Testis (tissue), 3 donors: Measurements from ENCODE around the gene HSFX3. TPM values are rescaled to one million over a fixed set of nuclear protein-coding genes. Genes with fewer than 3 reads are reported as not detected.

Source experiments
- DNase-seq: peaks from one replicate; pipeline ENCODE4 v3.0.0-alpha.2; 2019
- H3K27ac ChIP-seq, 2 donors: fragments of 200-600 bp; sonication (generic); one replicate each; pipeline ENCODE4 v1.5.1; 2019
- H3K27me3 ChIP-seq: fragments of 200-600 bp; sonication (generic); one replicate; pipeline ENCODE4 v1.5.1; 2019
- H3K36me3 ChIP-seq: fragments of 200-600 bp; sonication (generic); one replicate; pipeline ENCODE4 v1.5.1; 2017; ENCODE audit warnings: low read depth; ENCODE audit errors: missing control alignments
- H3K4me1 ChIP-seq: fragments of 200-600 bp; sonication (generic); one replicate; pipeline ENCODE4 v1.5.1; 2019
- H3K4me3 ChIP-seq, 2 donors: fragments of 200-600 bp; sonication (generic); one replicate each; pipeline ENCODE4 v1.5.1; 2017 to 2019
- H3K9me3 ChIP-seq: fragments of 200-600 bp; sonication (generic); one replicate; pipeline ENCODE4 v1.5.1; 2017
- POLR2A ChIP-seq: fragments of 450-650 bp; IDR thresholded peaks from one replicate; pipeline ENCODE4 v1.6.1; 2017; ENCODE audit warnings: antibody characterized with exemption, mild to moderate bottlenecking, moderate library complexity
- WGBS, 2 donors: methylation state at CpG; one replicate each; pipeline ENCODE4 v1.1.5; 2018; 5-methylcytosine and 5-hydroxymethylcytosine counted together
- intact Hi-C: fragments of 100-400 bp; cut with DNase I; formaldehyde crosslinking; loops from one replicate; pipeline ENCODE4 v1.15.1; 2023; ENCODE audit warnings: low total_unique reads
- polyA plus RNA-seq: library from polyadenylated mRNA; stranded (reverse); fragments of 350-450 nt; fragmentation: Illumina TruSeq; extraction: RNeasy Lipid Tissue Mini Kit (QIAGEN cat#74804); gene quantifications from one replicate; pipeline ENCODE4 v1.2.3, GENCODE V29; 2014; ENCODE audit warnings: low read depth, low replicate concordance; ENCODE audit not compliant: insufficient read depth
- total RNA-seq, 2 donors: library from RNA; depleted of rRNA; stranded (reverse); fragments of >200 nt; gene quantifications; one replicate each; pipeline ENCODE4 v1.2.3, GENCODE V29; 2016
- TF ChIP-seq, protein P1 (sequence below), 3 experiments: fragments of 450-650 bp in 2 of 3; fragments of 200-600 bp in 1 of 3; sonication (generic) in 1 of 3; IDR thresholded peaks; one replicate each; pipeline ENCODE4 v1.5.1; 2016 to 2019; ENCODE audit warnings: antibody characterized with exemption in 3 of 3, mild to moderate bottlenecking in 2 of 3, moderate library complexity in 1 of 3

Gene HSFX3
- total and polyA plus RNA-seq, 3 donors from 2014 or later, result 5.6 to 16.6 (median 8.7) TPM

DNA sequence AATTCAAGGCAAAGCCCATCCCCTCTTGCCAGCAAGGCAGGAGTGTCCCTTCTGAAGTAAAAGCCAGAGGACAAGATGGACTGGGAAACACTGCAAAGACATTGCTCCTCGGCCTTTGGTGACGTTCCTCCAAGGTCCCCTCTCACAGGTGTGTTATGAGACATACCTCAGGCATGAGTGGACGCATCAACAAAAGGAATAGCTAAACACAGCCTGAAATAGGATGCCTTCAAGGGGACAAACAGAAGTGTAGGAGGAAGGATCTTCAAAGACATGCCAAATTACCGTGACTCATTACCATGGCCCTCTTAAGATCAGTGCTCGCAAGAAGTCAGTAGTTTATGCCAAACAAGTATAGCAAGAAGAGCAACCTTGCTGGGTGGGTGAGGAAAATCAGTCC lies 38.6 kb downstream of the HSFX3 start:
- no peak for TF ChIP-seq POLR2A
- TF ChIP-seq, protein P1, sequence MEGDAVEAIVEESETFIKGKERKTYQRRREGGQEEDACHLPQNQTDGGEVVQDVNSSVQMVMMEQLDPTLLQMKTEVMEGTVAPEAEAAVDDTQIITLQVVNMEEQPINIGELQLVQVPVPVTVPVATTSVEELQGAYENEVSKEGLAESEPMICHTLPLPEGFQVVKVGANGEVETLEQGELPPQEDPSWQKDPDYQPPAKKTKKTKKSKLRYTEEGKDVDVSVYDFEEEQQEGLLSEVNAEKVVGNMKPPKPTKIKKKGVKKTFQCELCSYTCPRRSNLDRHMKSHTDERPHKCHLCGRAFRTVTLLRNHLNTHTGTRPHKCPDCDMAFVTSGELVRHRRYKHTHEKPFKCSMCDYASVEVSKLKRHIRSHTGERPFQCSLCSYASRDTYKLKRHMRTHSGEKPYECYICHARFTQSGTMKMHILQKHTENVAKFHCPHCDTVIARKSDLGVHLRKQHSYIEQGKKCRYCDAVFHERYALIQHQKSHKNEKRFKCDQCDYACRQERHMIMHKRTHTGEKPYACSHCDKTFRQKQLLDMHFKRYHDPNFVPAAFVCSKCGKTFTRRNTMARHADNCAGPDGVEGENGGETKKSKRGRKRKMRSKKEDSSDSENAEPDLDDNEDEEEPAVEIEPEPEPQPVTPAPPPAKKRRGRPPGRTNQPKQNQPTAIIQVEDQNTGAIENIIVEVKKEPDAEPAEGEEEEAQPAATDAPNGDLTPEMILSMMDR (IDR thresholded peaks at IDR 0.05), result no peak
- Histone ChIP-seq H3K4me1 (no peaks in the 10 kb centered on the region), H3K27me3 (no peaks in the 10 kb centered on the region), H3K9me3 (no peaks in the 10 kb centered on the region), H3K36me3 (no peaks in the 10 kb centered on the region), H3K27ac (no peak overlapping the region), H3K4me3 (no peak overlapping the region)
- WGBS, 2 donors, result 81 to 83% methylated on average over 2 to 5 of the region's 5 CpGs
- no peak for DNase-seq
- intact Hi-C loops, result no loop called here

DNA sequence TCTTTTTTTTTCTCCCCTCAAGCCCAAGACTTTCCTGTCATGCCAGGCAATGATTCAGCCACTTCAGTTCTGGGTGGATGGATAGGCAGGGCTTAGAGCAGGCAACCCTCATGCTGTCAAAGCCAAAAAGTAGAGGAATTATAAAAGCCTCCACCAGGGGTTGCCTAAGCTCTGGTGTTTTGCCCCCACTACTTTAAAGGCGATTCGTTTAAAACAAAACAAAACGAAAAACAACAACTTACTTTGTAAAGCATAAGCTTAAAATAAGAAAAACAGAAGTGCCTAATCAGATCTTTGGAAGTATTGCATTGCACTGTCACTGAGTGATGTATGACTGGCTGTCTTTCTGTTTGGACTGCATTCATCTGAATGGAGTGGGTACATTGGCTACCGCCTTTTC lies 39.3 kb downstream of the HSFX3 start:
- WGBS, 2 donors, result 16 to 36% methylated on average over 4 of the region's 4 CpGs
- DNase-seq, result no peak
- Histone ChIP-seq H3K27ac (no peak overlapping the region), H3K9me3 (no peaks in the 10 kb centered on the region), H3K4me3 (no peak overlapping the region), H3K27me3 (no peaks in the 10 kb centered on the region), H3K4me1 (no peaks in the 10 kb centered on the region), H3K36me3 (no peaks in the 10 kb centered on the region)
- no peak for TF ChIP-seq POLR2A
- TF ChIP-seq, protein P1 (IDR thresholded peaks at IDR 0.05), result peak in 1 of 3 experiments; percentile 23
- intact Hi-C loops, result no loop called here

DNA sequence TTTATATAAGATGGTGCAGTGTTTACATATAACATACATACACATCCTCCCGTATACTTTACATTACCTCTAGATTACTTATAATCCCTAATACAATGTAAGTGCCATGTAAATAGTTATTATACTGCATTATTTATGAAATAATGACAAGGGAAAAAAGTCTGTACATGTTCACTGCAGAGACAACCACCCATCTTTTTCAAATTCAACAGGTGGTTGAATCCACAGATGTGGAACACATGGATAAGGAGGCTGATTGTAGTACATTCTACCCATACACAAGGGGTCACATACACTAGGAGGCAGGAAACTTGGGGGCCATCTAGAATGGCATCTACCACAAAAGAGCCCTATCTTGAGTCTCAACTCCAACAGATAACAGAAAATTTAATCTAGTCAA lies 41.3 kb downstream of the HSFX3 start:
- WGBS, 2 donors, result 87 to 91% methylated on average over 1 of the region's 1 CpG
- no peaks in the 10 kb centered on the region for H3K36me3 ChIP-seq
- intact Hi-C loops, result no loop called here
- H3K27me3 ChIP-seq, result no peaks in the 10 kb centered on the region
- H3K27ac ChIP-seq, result no peak overlapping the region
- no peak overlapping the region for H3K4me3 ChIP-seq
- H3K9me3 ChIP-seq, result no peaks in the 10 kb centered on the region
- H3K4me1 ChIP-seq, result no peaks in the 10 kb centered on the region
- no peak for TF ChIP-seq POLR2A
- TF ChIP-seq, protein P1 (IDR thresholded peaks at IDR 0.05), result no peak
- no peak for DNase-seq

DNA sequence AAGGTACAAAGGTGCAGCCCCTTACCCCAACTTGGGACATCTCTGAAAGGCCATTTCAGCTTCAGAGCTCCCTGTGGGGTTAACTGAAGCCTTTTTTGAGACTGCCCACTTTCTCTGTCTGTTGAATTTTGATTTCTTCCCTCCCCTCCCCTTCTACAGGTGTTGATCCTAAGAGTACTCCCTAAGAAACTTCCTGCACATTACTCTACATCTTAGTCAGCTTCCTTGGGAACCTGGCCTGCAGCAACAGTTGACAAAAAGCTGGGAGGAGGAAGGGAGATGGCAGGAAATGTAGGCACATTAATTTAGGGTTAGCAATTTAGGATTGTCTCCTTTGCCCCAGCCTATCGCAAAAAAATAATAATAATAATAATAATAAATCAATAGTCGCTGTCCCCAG lies 43.4 kb downstream of the HSFX3 start:
- H3K27me3 ChIP-seq, result no peaks in the 10 kb centered on the region
- TF ChIP-seq POLR2A, result no peak
- TF ChIP-seq, protein P1 (IDR thresholded peaks at IDR 0.05), result no peak
- no peaks in the 10 kb centered on the region for H3K36me3 ChIP-seq
- WGBS, 2 donors, result 80 to 95% methylated on average over 2 of the region's 2 CpGs
- no peaks in the 10 kb centered on the region for H3K9me3 ChIP-seq
- intact Hi-C loops, result no loop called here
- no peak for DNase-seq
- H3K4me3 ChIP-seq, result no peak overlapping the region
- no peaks in the 10 kb centered on the region for H3K4me1 ChIP-seq
- no peak overlapping the region for H3K27ac ChIP-seq

DNA sequence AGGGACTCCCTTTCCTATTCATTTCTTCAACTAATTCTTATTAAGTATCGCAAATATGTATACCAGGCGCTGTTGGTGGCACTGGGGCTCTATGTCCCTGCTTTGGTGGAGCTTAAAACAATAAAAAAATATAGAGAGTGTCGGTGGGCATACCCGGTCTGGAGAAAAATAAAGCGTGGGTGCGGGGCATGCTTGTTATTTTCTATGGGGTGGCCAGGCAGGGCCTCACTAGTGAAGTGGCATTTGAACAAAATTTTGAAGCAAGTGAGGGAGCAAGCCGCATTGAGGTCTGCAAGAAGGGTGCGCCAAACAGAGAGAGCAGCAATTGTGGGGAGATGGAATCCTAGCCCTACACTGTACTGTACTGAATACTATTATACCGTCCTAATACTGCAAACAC lies 44.1 kb downstream of the HSFX3 start:
- Histone ChIP-seq H3K9me3 (no peaks in the 10 kb centered on the region), H3K27ac (no peak overlapping the region), H3K4me1 (no peaks in the 10 kb centered on the region), H3K27me3 (no peaks in the 10 kb centered on the region), H3K36me3 (no peaks in the 10 kb centered on the region), H3K4me3 (peak overlapping the region in 1 of 2 donors; percentile 66)
- DNase-seq, result no peak
- 68 to 76% methylated on average over 7 to 9 of the region's 9 CpGs for WGBS, 2 donors
- intact Hi-C loops, result no loop called here
- no peak for TF ChIP-seq POLR2A
- TF ChIP-seq, protein P1 (IDR thresholded peaks at IDR 0.05), result no peak
